PC-3 (cell line): Measurements from ENCODE around the gene CCDC167. TPM values are rescaled to one million over a fixed set of nuclear protein-coding genes. Genes with fewer than 3 reads are reported as not detected.

Experiments used
- ATAC-seq: fragments of 200-7000 bp; cut with Tn5 transposase; 2 replicates; pipeline ENCODE4 v1.9.1; 2020; ENCODE audit warnings: mild to moderate bottlenecking, moderate library complexity
- BruUV-seq: library from RNA; stranded (reverse); fragments of 400-500 nt; replicated peaks from 2 replicates; lab custom pipeline; 2021; lab: Mats Ljungman, UMichigan
- CTCF ChIA-PET: fragments of 300-600 bp; sonication (Branson Sonifier 250); formaldehyde crosslinking; loops from one replicate; lab custom pipeline; 2022; ENCODE audit warnings: antibody characterized with exemption; lab: Charles Lee
- POLR2A ChIA-PET: fragments of 300-600 bp; sonication (Branson Sonifier 250); formaldehyde crosslinking; loops from one replicate; lab custom pipeline; 2022; ENCODE audit warnings: antibody characterized with exemption; ENCODE audit not compliant: unreplicated experiment; lab: Charles Lee
- DNase-seq: peaks from one replicate; pipeline ENCODE4 v3.0.0-alpha.2; 2015
- H2AFZ ChIP-seq: fragments of 300-600 bp; sonication (generic); 2 replicates; pipeline ENCODE4 v1.6.0; 2016; ENCODE audit warnings: antibody characterized with exemption, low read length
- H3F3A ChIP-seq: fragments of 300-600 bp; sonication (generic); one replicate; pipeline ENCODE4 v1.6.0; 2017; ENCODE audit warnings: antibody characterized with exemption, low read length, control low read depth, mild to moderate bottlenecking; ENCODE audit not compliant: unreplicated experiment
- H3K27ac ChIP-seq: fragments of 300-600 bp; sonication (generic); 2 replicates; pipeline ENCODE4 v1.5.1; 2016; ENCODE audit warnings: mild to moderate bottlenecking, low read length
- H3K27me3 ChIP-seq: fragments of 300-600 bp; sonication (generic); 2 replicates; pipeline ENCODE4 v1.6.1; 2016; ENCODE audit warnings: low read length, mixed read lengths
- H3K36me3 ChIP-seq: fragments of 300-600 bp; sonication (generic); 2 replicates; pipeline ENCODE4 v1.6.1; 2016; ENCODE audit warnings: low read depth, mixed run types, low read length, mixed read lengths
- H3K4me1 ChIP-seq: fragments of 300-600 bp; sonication (generic); 2 replicates; pipeline ENCODE4 v1.5.1; 2016; ENCODE audit warnings: low read length; ENCODE audit not compliant: insufficient read depth
- H3K4me2 ChIP-seq: fragments of 300-600 bp; sonication (generic); 2 replicates; pipeline ENCODE4 v1.6.0; 2016; ENCODE audit warnings: low read length
- H3K4me3 ChIP-seq: fragments of 300-600 bp; sonication (generic); 2 replicates; pipeline ENCODE4 v1.5.1; 2016; ENCODE audit warnings: mild to moderate bottlenecking, low read length, mixed read lengths
- H3K79me2 ChIP-seq: fragments of 300-600 bp; sonication (generic); 2 replicates; pipeline ENCODE4 v1.6.1; 2017; ENCODE audit warnings: low read length, mixed read lengths
- H3K9ac ChIP-seq: fragments of 300-600 bp; sonication (generic); 2 replicates; pipeline ENCODE4 v1.6.0; 2016; ENCODE audit warnings: mild to moderate bottlenecking, low read length
- H3K9me2 ChIP-seq: fragments of 300-600 bp; sonication (generic); replicated peaks from 2 replicates; pipeline ENCODE4 v1.6.1; 2016; ENCODE audit warnings: mixed run types, low read length, mixed read lengths
- H3K9me3 ChIP-seq: fragments of 300-600 bp; sonication (generic); 2 replicates; pipeline ENCODE4 v1.6.1; 2016; ENCODE audit warnings: low read length, mixed read lengths
- H4K20me1 ChIP-seq: fragments of 300-600 bp; sonication (generic); 2 replicates; pipeline ENCODE4 v1.6.1; 2016; ENCODE audit warnings: low read length, mixed read lengths
- EZH2 ChIP-seq: fragments of 300-600 bp; sonication (generic); IDR thresholded peaks from one replicate; pipeline ENCODE4 v1.6.1; 2017; ENCODE audit warnings: antibody characterized with exemption, mild to moderate bottlenecking, low read length; ENCODE audit not compliant: unreplicated experiment
- EZH2phosphoT487 ChIP-seq: fragments of 300-600 bp; sonication (generic); IDR thresholded peaks from 2 replicates; pipeline ENCODE4 v1.6.1; 2018; ENCODE audit warnings: mild to moderate bottlenecking, antibody characterized with exemption, low read length, borderline replicate concordance
- intact Hi-C: fragments of 100-400 bp; cut with micrococcal nuclease; formaldehyde crosslinking; loops from 2 replicates; pipeline ENCODE4 v1.9.0; 2023
- total RNA-seq: library from RNA; depleted of rRNA; stranded (reverse); fragments of >200 nt; gene quantifications from 2 replicates; pipeline ENCODE4 v1.2.3, GENCODE V29; 2014
- TF ChIP-seq, protein P1 (sequence below): fragments of 300-600 bp; sonication (generic); conservative IDR thresholded peaks from 2 replicates; pipeline ENCODE4 v1.5.1; 2017; ENCODE audit warnings: antibody characterized with exemption, low read depth, mild to moderate bottlenecking, low read length

The CCDC167 gene
- total RNA-seq, 1 experiment from 2014 or later = 56.9 TPM

DNA sequence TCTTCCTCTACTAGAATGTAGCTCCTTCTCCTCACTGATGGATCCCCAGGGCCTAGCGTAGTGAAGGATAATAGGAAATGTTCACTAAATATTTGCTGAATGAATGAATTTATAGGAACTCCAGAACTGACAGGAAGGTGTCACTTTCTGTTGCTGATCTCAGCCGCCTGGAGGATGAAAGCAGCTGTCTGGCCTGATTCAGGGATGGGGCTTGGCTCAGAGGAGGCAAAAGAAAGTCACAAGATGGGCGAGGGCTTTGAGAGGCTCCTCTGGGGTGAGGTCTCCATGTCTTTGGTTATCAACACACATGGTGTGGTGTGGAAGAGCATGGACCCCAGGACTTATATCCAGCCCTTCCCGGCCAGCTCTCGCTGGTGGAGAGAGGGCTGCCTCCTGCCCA lies 11.5 kb upstream of the CCDC167 start:
- Histone ChIP-seq H2AFZ (no peak overlapping the region), H3K36me3 (no peaks in the 10 kb centered on the region), H3K4me3 (no peak overlapping the region), H3K9me2 (no peaks in the 10 kb centered on the region), H3K79me2 (no peaks in the 10 kb centered on the region), H3K9ac (no peak overlapping the region), H3K9me3 (no peaks in the 10 kb centered on the region), H4K20me1 (no peaks in the 10 kb centered on the region), H3K27ac (no peak overlapping the region), H3K27me3 (no peaks in the 10 kb centered on the region), H3K4me1 (peaks cover 19% of the 10 kb centered on the region), H3K4me2 (no peak overlapping the region), H3F3A (no peaks in the 10 kb centered on the region)
- DNase-seq (no peak), ATAC-seq (no peak)
- CTCF ChIA-PET = no interaction called here
- intact Hi-C loops = no loop called here
- POLR2A ChIA-PET = no interaction called here
- no TSS peak for BruUV-seq
- TF ChIP-seq EZH2phosphoT487 (no peak), EZH2 (no peak)
- TF ChIP-seq, protein P1, sequence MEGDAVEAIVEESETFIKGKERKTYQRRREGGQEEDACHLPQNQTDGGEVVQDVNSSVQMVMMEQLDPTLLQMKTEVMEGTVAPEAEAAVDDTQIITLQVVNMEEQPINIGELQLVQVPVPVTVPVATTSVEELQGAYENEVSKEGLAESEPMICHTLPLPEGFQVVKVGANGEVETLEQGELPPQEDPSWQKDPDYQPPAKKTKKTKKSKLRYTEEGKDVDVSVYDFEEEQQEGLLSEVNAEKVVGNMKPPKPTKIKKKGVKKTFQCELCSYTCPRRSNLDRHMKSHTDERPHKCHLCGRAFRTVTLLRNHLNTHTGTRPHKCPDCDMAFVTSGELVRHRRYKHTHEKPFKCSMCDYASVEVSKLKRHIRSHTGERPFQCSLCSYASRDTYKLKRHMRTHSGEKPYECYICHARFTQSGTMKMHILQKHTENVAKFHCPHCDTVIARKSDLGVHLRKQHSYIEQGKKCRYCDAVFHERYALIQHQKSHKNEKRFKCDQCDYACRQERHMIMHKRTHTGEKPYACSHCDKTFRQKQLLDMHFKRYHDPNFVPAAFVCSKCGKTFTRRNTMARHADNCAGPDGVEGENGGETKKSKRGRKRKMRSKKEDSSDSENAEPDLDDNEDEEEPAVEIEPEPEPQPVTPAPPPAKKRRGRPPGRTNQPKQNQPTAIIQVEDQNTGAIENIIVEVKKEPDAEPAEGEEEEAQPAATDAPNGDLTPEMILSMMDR = no peak

DNA sequence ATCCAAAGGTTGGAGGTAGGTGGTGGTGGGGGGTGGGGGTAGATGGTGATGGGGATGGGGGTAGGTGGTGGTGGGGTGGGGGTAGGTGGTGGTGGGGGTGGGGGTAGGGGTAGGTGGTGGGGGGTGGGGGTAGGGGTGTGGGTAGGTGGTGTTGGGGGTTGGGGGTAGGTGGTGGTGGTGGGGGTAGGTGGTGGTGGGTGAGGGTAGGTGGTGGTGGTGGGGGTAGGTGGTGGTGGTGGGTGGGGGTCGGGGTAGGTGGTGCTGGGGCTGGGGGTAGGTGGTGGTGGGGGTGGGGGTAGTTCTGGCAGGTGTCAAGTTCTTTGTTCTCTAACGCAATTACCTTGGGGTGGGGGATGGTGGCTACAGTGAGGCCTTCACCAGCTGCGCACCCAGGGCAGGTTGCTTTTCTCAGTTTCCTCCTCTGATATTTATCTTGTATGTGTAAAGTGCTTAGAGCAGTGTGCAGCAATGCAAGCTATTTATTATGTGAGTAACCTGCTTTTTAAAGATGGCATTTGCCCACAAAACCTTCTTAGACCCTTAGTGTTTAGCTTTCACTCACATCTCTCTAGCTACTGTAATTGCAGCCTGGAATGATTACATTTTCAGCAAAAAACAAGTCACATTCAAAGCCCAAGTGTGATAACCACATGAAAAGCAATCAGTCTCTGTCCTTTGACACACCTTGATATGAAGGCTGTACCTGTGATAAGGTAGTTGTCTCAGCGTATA lies 8.2 kb upstream of the CCDC167 start:
- POLR2A ChIA-PET = no interaction called here
- CTCF ChIA-PET = no interaction called here
- TF ChIP-seq EZH2phosphoT487 = no peak
- TF ChIP-seq, protein P1 = no peak
- TF ChIP-seq EZH2 = no peak

DNA sequence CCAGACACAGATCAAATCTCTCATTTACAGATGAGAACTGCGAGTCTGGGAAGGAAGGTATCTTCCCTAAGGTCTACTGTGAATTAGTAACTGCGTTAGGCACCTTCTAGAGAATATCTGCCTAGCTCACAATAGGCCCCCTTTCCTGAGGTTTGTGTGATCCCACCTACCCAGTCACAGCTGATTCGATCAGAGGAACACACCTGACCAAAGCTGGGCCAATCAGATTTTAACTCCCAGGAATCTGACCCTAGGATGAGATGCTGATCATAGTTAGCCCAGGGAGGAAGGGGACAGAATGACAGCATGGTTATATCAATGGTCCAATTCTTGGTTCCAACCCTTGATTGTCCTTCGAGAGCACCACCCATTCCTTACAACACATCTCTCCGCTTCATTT lies 7.4 kb upstream of the CCDC167 start:
- ChIA-PET POLR2A (no interaction called here), CTCF (no interaction called here)
- no peaks in the 10 kb centered on the region for H3K4me1 ChIP-seq
- H3K27me3 ChIP-seq = no peaks in the 10 kb centered on the region
- H3K9me2 ChIP-seq = no peaks in the 10 kb centered on the region
- intact Hi-C loops = no loop called here
- no peak overlapping the region for H3K9ac ChIP-seq
- no peak overlapping the region for H3K4me2 ChIP-seq
- TF ChIP-seq EZH2 = no peak
- no peak for TF ChIP-seq EZH2phosphoT487
- TF ChIP-seq, protein P1 = no peak
- no peaks in the 10 kb centered on the region for H4K20me1 ChIP-seq
- ATAC-seq = no peak
- no peak overlapping the region for H3K27ac ChIP-seq
- no peak overlapping the region for H2AFZ ChIP-seq
- H3K4me3 ChIP-seq = no peak overlapping the region
- no peaks in the 10 kb centered on the region for H3F3A ChIP-seq
- DNase-seq = no peak
- BruUV-seq = no TSS peak
- no peaks in the 10 kb centered on the region for H3K79me2 ChIP-seq
- no peaks in the 10 kb centered on the region for H3K36me3 ChIP-seq
- no peaks in the 10 kb centered on the region for H3K9me3 ChIP-seq

More for the DNA sequence above, 8.2 kb upstream of the CCDC167 start:
- no peaks in the 10 kb centered on the region for H3K36me3 ChIP-seq
- H3K4me1 ChIP-seq = no peaks in the 10 kb centered on the region
- H3K27ac ChIP-seq = no peak overlapping the region
- ATAC-seq = no peak
- no peaks in the 10 kb centered on the region for H3K9me2 ChIP-seq
- H3K4me3 ChIP-seq = no peak overlapping the region
- H3F3A ChIP-seq = no peaks in the 10 kb centered on the region
- DNase-seq = no peak
- H3K9ac ChIP-seq = no peak overlapping the region
- no peaks in the 10 kb centered on the region for H3K9me3 ChIP-seq
- intact Hi-C loops = no loop called here
- H4K20me1 ChIP-seq = no peaks in the 10 kb centered on the region
- no peak overlapping the region for H3K4me2 ChIP-seq
- no peak overlapping the region for H2AFZ ChIP-seq
- H3K79me2 ChIP-seq = no peaks in the 10 kb centered on the region
- H3K27me3 ChIP-seq = no peaks in the 10 kb centered on the region
- no TSS peak for BruUV-seq
